ENCODE results near the gene P2RX6. TPM values are rescaled to one million over a fixed set of nuclear protein-coding genes. Genes with fewer than 3 reads are reported as not detected.

P2RX6 gene
- total and polyA plus RNA-seq, 2 donors (not counting 3 experiments of a cell fraction or from before 2014, with no cell fraction given): 0.06 TPM; not detected in 1

DNA sequence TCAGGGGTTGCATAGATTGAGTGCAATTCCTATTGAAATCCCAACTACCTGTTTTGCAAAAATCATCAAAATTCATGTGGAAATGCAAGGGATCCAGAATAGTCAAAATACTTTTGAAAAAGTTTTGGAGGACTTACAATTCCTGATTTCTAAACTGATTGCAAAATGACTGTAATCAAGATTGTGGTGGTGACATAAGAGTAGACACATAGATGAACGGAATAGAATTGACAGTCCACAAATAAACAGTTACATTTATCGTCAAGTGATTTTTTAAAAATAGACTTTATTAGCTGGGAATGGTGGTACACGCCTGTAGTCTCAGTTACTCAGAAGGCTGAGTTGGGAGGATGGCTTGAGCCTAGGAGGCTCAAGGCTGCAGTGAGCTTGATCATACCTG, 20.0 kb downstream of the P2RX6 start:
- ChIA-PET CTCF (no interaction called here), POLR2A (no interaction called here)
- Histone ChIP-seq H4K20me1 (replicated peaks; ENCODE audit: control insufficient read depth, extremely low read depth, insufficient read depth, low read length) (no peaks in the 10 kb centered on the region), H3K9ac (replicated peaks; ENCODE audit: extremely low read depth, insufficient read depth, low read length) (no peak overlapping the region), H3K27me3 (ENCODE audit: control insufficient read depth in 2 of 2, insufficient read depth in 2 of 2, low read length in 2 of 2) (peaks cover 27 to 29% of the 10 kb centered on the region in 2 experiments), H3K4me3 (replicated peaks in 1 of 3; ENCODE audit: insufficient read depth in 1 of 3, low read depth in 1 of 3, low read length in 3 of 3) (no peak overlapping the region), H3K27ac (ENCODE audit: insufficient read depth, low read depth, low read length) (no peak overlapping the region), H3K4me1 (ENCODE audit: control insufficient read depth, extremely low read depth, insufficient read depth, low read length) (no peaks in the 10 kb centered on the region), H3K9me1 (replicated peaks; ENCODE audit: control insufficient read depth, extremely low read depth, insufficient read depth, low read length) (no peaks in the 10 kb centered on the region), H3K9me3 (replicated peaks; ENCODE audit: control insufficient read depth, insufficient read depth, low read length) (no peaks in the 10 kb centered on the region), H3K36me3 (ENCODE audit: control insufficient read depth in 2 of 2, extremely low read depth in 1 of 2, insufficient read depth in 2 of 2, low read length in 2 of 2) (no peaks in the 10 kb centered on the region), H2AFZ (ENCODE audit: low read depth, low read length) (no peak overlapping the region), H3K79me2 (ENCODE audit: control insufficient read depth, insufficient read depth, low read length) (no peaks in the 10 kb centered on the region), H3K4me2 (ENCODE audit: insufficient read depth, low read length) (no peak overlapping the region)
- BruUV-seq (replicated peaks): no TSS peak
- dilution Hi-C loops (cut with MboI; ENCODE audit: extremely low pct_ligation_motif_present, low sequenced_read_pairs) (no loop called here), intact Hi-C loops (cut with micrococcal nuclease) (no loop called here)
- TF ChIP-seq JUN (IDR thresholded peaks at IDR 0.05; ENCODE audit: borderline replicate concordance, insufficient read depth, insufficient read length, low read depth): no peak
- TF ChIP-seq, protein P1, sequence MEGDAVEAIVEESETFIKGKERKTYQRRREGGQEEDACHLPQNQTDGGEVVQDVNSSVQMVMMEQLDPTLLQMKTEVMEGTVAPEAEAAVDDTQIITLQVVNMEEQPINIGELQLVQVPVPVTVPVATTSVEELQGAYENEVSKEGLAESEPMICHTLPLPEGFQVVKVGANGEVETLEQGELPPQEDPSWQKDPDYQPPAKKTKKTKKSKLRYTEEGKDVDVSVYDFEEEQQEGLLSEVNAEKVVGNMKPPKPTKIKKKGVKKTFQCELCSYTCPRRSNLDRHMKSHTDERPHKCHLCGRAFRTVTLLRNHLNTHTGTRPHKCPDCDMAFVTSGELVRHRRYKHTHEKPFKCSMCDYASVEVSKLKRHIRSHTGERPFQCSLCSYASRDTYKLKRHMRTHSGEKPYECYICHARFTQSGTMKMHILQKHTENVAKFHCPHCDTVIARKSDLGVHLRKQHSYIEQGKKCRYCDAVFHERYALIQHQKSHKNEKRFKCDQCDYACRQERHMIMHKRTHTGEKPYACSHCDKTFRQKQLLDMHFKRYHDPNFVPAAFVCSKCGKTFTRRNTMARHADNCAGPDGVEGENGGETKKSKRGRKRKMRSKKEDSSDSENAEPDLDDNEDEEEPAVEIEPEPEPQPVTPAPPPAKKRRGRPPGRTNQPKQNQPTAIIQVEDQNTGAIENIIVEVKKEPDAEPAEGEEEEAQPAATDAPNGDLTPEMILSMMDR (IDR thresholded peaks at IDR 0.05; ENCODE audit: extremely low read depth in 1 of 2, insufficient read depth in 1 of 2, low read depth in 1 of 2, low read length in 2 of 2): no peak
- no peak for TF ChIP-seq EZH2 (IDR thresholded peaks at IDR 0.05; ENCODE audit: borderline replicate concordance, low read depth, low read length, severe bottlenecking)
- TF ChIP-seq FOS (IDR thresholded peaks at IDR 0.05; ENCODE audit: borderline replicate concordance, insufficient read depth, low read length): no peak
- TF ChIP-seq GATA2 (IDR thresholded peaks at IDR 0.05; ENCODE audit: insufficient read depth, insufficient read length, low read depth, low read length): no peak
- TF ChIP-seq MYC (IDR thresholded peaks at IDR 0.05; ENCODE audit: low read depth, low read length): no peak
- no peak for FAIRE-seq
- no peak for DNase-seq (ENCODE audit: low read depth, low spot score)

Measured in endothelial cell of umbilical vein (primary cell).